NB4 (cell line): Measurements from ENCODE around the gene TBX21.

ENCODE experiments used
- DNase-seq: peaks from one replicate; pipeline ENCODE4 v3.0.0; 2010; ENCODE audit warnings: low read depth
- H3K4me3 ChIP-seq: one replicate; pipeline ENCODE4 v1.5.1; 2011; ENCODE audit warnings: mild to moderate bottlenecking, low read depth, low read length, moderate library complexity
- CTCF ChIP-seq: IDR thresholded peaks from one replicate; pipeline ENCODE4 v1.5.1; 2012; ENCODE audit warnings: low read depth, low read length
- MAX ChIP-seq: IDR thresholded peaks from 2 replicates; pipeline ENCODE4 v1.6.1; 2011; ENCODE audit warnings: low read depth, low read length
- MYC ChIP-seq: IDR thresholded peaks from 2 replicates; pipeline ENCODE4 v1.6.1; 2011; ENCODE audit warnings: low read depth, low read length
- POLR2A ChIP-seq: IDR thresholded peaks from 2 replicates; pipeline ENCODE4 v1.6.1; 2011; ENCODE audit warnings: mild to moderate bottlenecking; ENCODE audit not compliant: insufficient read length; ENCODE audit errors: extremely low read depth

The TBX21 gene

GRCh38 chr17:47717261-47717697 lies 15.8 kb upstream of the TBX21 start:
- no peak overlapping the region for H3K4me3 ChIP-seq
- peak; percentile 68 for DNase-seq
- no peak for TF ChIP-seq MYC
- TF ChIP-seq CTCF = peak; percentile 42
- no peak for TF ChIP-seq MAX
- TF ChIP-seq POLR2A = no peak

- DNase-seq = peak; percentile 49
- H3K4me3 ChIP-seq = no peak overlapping the region
- TF ChIP-seq MAX = no peak
- TF ChIP-seq CTCF = no peak
- TF ChIP-seq MYC = no peak
- no peak for TF ChIP-seq POLR2A
Measured at GRCh38 chr17:47717979-47718621, 14.9 kb upstream of the TBX21 start.

GRCh38 chr17:47718634-47719405 lies 14.2 kb upstream of the TBX21 start:
- no peak for TF ChIP-seq MAX
- TF ChIP-seq POLR2A = no peak
- no peak overlapping the region for H3K4me3 ChIP-seq
- DNase-seq = no peak

- DNase-seq = peak; percentile 82
- no peak for TF ChIP-seq POLR2A
- TF ChIP-seq MYC = no peak
- H3K4me3 ChIP-seq = no peak overlapping the region
Measured at GRCh38 chr17:47719411-47720152, 13.5 kb upstream of the TBX21 start.

- TF ChIP-seq MAX (no peak), MYC (no peak), POLR2A (no peak), CTCF (no peak)
- H3K4me3 ChIP-seq = no peak overlapping the region
- DNase-seq = no peak
Measured at GRCh38 chr17:47720196-47720595, 12.8 kb upstream of the TBX21 start.

GRCh38 chr17:47720754-47721533 lies 12.1 kb upstream of the TBX21 start:
- TF ChIP-seq MAX (no peak; the same call in 1 of the 2 replicates), MYC (no peak), CTCF (no peak), POLR2A (no peak)
- no peak overlapping the region for H3K4me3 ChIP-seq
- peak; percentile 75 for DNase-seq
